ENCODE data around the gene NTSR1.

GRCh38 chr20:62690261-62690820, 18.3 kb upstream of the NTSR1 start:
- TF ChIP-seq CTCF (IDR thresholded peaks at IDR 0.05) (no peak), EP300 (IDR thresholded peaks at IDR 0.05; ENCODE audit: low read depth) (no peak), POLR2AphosphoS5 (IDR thresholded peaks at IDR 0.05) (no peak)
